GF-D8 (cell line): ENCODE data around the gene PRR5.
A peak's percentile ranks its signal among the peaks of the same experiment; 100 is the strongest.

ENCODE experiments used
- DNase-seq: peaks from one replicate; lab custom pipeline; 2025; lab: John Stamatoyannopoulos, UW

Gene PRR5

DNA sequence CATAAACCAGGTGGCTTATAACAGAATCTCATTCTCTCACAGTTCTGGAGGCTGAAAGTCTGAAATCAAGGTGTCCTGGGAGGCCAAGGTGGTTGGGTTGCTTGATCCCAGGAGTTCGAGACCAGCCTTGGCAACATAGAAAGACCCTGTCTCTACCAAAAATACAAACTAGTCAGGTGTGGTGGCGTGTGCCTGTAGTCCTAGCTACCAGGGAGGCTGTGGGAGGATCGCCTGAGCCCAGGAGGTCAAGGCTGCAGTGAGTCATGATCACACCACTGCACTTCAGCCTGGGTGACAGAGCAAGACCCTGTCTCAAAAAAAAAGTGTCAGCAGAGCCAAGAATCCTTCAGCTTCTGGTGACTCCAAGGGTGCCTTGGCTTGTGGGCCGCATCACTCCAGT, 8.9 kb upstream of the PRR5 start:
- DNase-seq = no peak

DNA sequence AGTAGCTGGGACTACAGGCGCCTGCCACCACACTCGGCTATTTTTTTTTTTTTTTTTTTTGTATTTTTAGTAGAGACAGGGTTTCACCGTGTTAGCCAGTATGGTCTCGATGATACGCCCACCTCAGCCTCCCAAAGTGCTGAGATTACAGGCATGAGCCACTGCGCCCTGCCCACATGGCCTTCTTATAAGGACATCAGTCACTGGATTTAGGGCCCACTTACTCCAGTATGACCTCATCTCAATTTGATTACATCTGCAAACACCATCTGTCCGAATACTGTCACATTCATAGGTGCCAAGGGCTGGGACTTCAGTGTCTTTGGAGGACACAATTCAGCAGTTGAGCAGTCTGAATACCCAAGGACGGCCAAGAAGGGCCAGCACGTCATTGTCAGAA, 8.2 kb upstream of the PRR5 start:
- no peak for DNase-seq

DNA sequence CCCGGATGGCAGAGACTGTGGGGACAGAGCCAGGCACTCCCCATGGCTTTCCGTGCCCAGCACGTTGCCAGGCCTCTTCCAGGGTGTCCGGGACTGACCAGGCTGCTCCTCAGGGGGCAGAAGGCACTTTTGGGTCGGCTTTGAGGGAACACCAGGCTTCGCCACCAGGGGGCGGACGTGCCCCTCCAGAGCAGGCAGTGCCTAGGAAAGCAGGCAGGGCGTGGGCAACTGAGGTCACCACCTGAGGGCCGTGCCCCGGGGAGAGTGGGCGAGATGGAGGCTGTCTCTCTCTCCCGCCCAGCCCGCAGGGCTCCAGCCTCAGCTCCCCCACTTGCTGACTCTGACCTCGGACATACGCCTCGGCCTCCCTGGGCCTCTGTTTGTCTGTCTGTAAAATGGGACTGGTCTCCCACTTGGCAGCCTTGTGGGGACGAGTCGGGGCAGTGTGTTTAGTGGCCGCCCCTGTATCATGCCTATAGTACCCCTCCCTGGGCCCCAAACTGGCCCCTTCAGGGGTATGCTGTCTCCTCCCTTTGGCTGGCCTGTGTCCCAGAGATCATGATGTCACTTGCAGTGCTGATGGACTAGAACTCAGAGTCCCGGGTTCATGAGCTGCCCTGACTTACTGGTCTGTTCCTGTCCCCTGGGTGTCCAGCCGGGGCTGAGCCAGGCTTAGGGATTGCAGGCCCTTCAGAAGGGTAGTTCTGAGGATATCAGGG, 4.4 kb upstream of the PRR5 start:
- no peak for DNase-seq

DNA sequence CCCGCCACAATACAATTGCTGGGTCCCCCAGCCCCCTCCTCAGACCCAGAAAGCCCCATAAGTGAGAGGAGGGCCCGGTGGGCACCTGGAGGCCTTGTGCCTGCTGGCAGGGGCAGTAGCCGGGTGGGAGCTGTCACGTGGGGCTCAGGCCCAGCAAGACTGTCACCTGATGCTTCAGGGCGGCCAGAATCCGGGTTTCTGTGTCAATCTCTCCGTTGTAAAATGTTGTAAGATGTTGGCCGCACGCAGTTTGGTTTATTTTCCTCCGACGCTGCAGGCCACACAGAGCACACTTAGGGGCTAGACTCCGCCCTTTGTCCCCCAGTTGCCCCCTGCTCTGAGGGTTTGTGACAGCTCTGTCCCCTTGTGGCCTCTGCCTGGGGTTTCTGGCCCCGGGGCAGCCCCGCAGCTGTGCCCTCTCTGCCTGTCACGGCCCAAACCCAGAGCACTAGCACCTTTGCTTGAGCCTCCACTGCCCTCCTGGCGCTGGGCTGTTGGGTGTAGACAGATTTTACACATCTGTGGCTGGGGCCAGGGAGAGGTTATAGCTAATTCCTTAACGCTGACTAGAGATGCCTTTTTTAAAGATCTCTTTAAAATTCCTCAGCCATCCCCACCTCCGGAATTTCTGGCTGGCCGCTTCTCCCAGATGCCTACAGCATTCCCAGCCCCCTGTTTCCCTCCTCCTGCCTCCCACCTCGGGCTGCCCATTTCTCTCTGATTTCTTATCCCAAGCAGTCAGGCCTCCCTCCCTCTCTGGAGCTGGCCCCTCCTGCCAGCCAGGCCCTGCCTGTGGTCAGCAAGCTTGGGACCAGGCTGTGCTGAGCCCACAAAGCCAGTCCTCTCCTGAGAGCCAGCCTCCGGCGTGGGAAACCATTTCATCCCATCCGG, 3.2 kb upstream of the PRR5 start:
- peak; percentile 21 for DNase-seq

DNA sequence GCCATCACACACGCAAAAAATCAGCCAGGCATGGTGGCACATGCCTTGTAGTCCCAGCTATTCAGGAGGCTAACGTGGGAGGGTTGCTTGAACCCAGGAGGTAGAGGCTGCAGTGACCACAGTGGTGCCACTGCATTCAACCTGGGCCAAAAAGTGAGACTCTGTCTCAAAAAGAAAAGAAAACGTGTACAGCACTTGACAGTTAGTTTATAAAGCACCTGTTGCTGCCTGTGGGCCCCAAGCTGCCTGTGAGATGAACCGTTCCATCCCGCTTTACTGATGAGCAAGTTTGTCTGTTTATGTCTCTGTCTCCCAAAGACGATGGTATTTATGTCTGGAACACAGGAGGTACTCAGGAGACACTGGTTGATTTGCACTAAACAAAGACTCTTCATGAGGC, 1.5 kb upstream of the PRR5 start:
- DNase-seq = no peak

DNA sequence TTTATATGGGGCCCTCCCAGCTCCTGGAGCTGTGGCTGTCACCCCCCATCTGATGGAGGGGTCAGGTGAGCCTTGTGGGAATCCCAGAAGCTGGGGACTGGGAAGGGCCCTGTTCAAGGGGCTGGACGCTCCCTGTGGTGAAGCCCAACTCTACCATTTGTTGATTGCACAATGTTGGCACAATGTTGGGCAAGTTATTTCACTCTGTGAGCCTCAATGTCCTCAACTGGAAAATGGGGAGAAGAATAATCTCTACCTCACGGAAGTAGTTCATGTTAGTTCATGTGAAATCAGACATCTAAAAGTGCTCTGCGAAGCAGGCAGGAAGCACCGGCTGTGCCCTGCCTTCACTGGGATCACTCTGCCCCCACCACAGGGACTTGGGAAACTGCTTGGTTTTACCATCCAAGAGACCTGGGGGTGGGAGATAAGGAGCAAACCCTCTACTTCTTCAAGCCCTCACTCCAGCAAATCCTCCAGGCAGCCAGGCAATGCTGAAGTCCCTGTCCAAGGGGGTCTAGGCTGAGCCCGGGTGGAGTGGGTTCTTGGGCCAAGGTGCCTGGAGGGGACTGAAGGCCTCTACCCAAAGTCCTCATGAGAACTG, 715 bp upstream of the PRR5 start:
- DNase-seq = peak; percentile 42

DNA sequence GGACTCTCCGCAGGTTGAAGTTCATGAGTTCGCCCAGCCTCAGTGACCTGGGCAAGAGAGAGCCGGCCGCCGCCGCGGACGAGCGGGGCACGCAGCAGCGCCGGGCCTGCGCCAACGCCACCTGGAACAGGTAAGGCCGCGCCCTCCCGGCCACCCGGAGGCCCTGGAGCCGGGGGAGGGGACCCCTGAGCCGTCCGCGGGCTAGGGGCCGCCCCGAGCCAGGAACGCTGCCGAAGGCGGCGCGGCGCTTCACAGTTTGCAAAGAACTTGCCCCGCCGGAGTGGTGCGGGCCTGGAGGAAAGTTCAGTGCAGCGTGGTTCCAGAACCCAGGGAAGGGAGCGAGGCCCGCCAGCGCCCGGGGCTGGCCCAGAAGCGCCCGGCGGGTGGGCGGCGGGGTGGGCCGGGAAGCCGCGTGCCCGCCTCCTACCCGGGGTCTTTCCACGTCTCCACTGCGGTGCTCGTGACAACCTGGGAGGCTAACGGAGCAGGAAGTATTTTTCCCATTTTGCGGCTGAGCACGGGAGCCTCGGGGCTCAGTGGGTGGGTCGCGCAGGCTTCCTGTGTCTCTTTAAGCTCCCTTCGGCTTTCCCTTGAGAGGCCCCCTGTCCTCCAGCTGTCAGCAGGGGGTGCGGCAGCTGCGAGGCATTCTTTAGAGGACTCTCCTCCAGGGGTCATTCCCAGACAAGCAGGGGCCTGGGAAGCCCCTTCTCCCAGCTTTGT, 635 bp downstream of the PRR5 start:
- no peak for DNase-seq

DNA sequence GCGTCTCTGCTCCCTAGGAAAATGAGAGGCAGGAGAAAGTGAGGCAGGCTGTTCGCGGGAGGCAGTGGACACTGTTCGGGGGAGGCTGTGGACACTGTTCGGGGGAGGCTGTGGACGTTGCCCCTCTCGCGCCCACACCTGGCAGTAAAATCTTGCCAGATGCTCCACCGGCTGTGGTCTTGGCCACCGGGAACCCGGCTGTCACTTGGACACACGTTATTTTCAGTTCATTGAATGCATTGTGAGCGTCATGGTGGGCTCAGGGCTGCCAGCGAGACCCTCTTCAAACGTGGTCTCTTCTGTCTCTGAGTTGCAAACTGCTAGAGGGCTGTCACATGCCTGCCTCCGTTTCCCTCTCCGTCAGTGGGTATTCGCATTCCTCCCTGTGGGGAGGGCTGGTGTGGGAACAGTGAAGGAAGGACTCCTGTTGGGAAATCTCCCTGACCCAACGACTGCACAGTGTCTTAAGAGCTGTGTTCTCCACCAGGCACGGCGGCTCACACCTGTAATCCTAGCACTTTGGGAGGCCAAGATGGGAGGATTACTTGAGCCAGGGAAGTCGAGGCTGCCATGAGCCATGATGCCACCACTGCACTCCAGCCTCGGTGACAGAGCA, 1.4 kb downstream of the PRR5 start:
- DNase-seq = no peak

DNA sequence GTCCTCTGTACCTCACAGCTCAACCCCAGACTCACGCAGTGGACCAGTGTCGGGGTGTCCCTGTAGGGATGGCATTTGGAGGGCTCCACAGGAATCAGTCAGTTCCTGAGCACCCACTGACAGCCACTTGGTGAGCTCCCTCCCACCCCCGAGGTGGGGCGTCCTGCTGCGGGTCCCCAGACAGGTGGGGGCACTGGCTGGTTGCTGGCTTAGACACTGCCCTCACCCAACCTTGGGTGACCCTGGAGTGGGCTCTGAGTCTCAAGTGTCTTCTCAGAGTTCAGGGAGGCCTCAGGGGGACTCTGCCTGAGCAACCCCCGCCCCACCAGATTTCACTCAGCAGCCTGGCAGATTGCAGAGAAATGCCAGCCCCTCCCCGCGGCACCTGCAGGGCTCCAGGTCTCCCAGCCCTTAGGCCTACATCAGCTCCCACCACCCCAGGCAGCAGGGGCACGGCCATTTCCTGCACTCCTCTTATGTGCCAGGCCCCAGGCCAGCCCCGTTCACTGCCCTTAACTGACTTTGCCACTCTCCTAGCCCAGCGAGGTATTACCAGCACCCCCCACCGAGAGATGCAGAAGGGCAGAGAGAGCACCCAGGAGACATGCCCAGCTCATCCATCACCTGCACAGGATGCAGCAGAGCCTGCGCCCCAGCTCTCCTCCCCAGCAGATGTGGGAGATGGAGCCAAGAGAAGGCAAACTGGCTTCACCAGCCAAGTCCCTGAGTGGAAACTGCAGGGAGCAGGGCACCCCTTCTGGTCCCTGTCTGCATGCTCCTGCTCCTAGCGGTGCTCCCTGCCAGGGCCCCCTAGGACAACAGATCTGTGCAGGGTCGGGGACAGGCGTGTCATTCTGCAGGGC, 2.4 kb downstream of the PRR5 start:
- no peak for DNase-seq

DNA sequence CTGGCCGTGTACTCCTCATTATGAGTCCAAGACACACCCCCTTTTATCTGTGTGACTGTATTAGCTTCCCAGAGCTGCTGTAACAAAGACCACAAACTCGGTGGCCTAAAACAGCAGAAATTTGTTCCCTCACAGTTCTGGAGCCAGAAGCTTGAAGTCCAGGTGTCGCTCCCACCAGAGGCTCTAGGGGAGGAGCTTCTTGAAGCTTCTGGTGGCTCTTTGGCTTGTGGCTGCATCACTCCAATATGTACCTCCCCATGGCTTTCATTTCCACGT, 3.0 kb downstream of the PRR5 start:
- DNase-seq = no peak

DNA sequence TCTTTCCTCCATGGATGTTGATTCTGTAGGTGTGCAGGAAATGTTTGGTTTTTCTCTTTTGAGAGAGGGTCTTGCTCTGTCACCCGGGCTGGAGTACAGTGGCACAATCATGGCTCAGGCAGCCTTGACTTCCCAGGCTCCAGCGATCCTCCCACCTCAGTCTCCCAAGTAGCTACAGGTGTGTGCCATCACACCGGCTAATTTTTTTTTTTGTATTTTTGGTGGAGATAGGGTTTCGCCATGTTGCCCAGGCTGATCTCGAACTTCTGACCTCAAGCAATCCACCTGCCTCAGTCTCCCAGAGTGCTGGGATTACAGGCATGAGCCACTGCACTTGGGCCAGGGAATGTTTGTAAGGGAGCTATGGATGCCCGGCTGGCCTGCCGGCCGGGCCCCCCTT, 4.5 kb downstream of the PRR5 start:
- no peak for DNase-seq

DNA sequence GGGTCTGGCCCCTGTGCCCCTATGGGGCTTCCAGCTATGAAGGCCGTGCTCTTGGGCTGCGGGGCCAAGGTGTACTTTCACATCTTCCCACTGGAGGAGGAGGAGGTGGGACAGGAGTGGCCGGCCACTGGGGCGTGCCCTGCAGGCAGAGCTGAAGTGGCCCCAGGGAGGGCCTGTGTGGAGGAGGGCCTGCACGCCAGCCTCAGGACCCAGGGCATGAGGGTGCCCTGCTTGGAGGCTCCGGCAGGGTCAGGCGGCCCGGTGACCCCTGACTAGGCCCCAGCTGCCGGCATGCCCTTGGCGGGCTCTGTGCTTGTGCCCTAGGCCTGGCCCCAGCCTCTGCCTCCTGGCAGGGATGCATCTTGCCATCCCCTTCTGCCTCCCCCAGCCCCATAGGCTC, 5.2 kb downstream of the PRR5 start:
- no peak for DNase-seq

DNA sequence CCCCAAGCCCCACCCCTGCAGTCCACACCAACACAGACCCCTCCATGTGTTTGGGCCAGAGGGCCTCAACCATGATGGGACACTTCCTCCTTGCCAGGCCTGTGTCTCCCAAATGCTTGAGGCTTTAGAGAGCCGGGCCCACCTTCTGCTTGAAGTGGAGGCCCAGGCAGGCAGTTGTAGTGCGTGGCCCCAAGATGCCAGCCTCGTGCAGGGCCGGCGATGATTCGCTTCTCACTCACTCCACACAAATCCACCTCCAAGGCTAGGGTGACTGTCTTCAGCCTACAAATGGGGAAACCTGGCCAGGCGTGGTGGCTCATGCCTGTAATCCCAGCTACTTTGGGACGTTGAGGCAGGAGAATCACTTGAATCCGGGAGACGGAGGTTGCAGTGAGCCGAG, 5.7 kb downstream of the PRR5 start:
- no peak for DNase-seq

DNA sequence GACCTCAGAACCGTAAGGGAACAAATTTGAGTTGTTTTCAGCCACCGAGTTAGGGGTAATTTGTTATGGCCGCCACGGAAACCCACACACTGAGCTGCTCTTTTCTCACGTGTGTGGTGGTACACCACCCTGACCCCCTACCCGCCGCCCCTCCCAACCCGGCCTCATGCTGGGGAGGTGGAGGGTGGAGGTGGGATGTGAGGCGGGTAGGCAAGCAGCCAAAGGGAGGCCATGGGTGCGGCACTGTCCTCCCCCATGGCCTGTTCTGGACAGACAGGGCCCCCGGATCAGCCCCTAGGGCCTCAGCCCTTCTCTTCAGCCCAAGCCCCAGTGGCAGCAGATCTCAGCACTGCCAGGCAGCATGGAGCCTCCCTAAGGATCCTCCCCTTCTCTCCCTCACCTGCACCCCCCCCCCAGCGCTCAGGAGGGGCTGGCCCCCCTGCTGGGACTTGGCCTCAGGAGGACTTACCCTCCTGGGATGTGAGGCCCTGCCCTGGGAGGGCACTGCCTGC, 7.9 kb downstream of the PRR5 start:
- DNase-seq = no peak

DNA sequence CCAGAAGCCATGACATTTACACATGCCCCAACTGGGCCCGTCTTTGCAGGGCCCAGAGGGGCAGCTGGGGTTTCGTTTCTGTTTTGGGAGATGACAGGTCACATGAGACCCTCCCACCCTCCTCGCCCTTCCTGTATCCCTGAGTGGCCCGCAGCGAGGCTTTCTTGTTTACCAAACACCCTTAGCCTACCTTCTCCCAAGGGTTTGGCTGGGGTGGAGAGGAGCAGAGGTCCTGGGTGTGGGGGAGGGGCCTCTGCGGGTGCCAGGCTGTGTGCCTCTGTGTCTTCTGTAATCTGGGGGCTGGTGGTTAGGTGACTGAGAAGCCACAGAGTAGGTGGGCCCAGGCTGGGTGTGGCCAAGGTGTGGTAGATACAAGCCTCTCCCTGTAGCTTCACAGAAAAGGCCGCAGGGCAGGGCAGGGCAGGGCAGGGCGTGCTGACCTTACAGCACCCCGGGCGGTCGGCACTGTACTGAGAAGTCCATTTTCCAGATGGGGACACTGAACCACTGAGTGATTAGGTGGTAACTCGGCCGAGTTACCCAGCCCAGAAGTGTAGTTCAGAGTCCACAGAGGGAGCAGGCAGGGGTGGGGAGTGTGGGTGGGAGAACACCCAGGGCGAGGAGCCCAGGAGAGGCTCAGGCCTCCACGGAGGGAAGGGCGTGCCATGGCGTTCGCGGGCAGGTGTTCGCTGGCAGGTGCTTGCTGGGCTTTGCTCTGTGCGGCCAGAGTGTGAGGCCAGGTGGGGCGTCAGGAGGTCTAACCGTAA, 8.7 kb downstream of the PRR5 start:
- DNase-seq = no peak

DNA sequence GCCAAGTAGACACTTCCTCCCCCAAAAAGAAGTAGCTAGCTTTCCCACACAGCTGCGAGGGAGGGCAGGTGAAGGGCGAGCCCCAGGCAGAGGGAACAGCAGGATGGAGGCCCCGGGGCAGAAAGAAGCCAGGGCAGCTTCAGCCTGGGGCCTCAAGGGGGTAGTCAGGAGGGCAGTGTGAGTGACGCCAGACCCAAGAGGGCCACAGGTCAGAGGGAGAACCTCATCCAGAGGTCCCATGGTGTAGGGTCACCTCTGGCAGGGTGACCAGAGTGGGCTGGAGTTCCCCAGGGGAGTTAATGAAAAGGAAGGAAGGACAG, 9.2 kb downstream of the PRR5 start:
- no peak for DNase-seq

DNA sequence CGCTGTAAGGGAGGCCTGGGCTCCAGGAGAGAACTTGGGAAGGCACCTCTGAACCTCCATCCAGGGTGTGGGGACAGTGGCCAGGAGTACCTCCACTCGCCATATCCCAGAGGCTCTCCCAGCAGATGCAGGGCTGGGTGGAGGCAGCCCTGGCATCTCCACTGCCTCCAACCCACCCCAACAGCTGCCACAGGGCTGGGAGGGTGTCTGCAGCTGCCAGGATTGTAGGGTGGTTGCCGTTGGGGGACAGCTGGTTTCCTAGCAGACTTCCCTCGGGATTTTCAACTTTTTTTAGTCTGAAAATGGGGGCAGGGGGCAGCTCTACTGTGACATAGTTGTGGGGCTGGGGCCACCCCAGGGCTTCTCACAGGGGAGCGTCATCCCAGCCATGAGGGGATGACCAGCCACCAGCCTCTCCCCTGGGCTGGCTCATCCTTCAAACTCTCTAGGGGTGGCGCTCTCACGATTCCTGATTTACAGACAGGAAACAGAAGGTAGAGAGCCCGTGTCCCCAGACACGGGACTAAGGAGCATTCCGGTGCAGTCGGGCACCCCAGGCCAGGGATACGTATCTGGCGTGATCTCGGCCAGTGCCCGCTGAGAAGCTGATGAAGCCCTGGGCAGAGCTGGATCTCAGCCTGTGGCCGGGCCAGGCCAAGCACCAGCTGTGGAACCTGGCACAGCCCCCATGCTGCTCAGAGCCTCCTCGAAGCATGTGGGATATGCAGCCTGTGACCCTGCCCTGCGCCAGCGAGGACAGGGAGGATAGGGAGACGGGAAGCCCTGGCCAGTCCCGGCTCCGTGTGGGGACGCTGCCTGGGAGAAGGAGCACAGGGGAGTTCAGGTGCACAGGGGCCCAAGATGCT, 9.9 kb downstream of the PRR5 start:
- no peak for DNase-seq

DNA sequence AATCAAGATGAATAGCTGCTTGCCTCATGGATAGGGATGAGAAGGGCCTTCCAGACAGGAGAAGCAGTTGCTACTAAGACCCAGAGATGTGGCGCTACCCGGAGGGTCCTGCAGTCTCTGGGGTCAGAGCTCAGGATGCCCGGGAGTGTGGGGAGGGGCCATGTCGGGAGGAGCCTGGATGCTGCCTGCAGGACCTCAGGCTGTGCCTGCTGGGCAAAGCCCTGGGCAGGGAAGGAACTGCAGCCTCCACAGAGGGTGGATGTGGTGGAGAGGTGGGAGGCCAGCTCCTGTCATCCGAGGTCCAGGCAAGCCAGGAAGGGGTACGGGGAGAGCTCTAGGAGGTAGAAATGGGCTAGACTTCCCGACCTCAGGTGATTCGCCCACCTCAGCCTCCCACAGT, 11.0 kb downstream of the PRR5 start:
- no peak for DNase-seq

DNA sequence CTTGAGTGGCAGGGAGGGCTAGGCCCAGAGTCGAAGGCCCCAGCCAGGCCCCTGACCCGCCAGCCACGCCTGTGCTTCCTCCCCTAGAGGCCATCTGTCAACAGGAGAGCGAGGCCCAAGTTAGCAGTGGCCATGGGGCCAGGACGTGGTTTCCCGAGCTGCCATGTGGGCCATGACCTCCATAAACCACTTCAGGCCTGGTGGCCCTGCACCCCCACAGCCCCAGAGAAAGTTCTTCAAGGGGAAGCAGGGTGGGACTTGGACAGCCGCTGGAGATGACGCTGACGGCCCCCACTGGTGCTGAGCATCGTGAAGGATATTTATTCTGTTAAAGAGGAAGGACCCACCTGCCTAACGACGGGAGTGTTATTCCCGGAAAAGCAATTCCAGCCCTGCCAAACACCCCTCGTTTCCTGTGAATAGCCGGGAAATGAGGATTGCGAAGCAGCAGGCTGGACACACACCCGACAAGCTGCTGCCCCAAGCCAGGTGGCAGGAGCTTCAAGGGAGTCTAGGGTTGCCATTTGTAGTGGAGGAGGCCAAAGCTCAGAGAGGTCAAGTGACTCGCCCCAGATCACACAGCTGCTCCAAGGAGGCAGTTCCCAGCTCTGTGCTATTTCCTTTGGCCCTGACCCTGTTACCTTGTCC, 12.8 kb downstream of the PRR5 start:
- no peak for DNase-seq
